HEK293T (cell line): ENCODE results near the gene TRPC4.

Experiments
- CTCF ChIA-PET: fragments of 350-600 bp; formaldehyde crosslinking; extraction: SDS; loops from one replicate; lab custom pipeline; 2021; ENCODE audit warnings: antibody characterized with exemption, inconsistent platforms; lab: Yijun Ruan, JAX
- POLR2A ChIA-PET: fragments of 350-600 bp; formaldehyde crosslinking; extraction: SDS; loops from one replicate; lab custom pipeline; 2020; ENCODE audit warnings: antibody characterized with exemption, inconsistent platforms; lab: Yijun Ruan, JAX
- DNase-seq: peaks from one replicate; pipeline ENCODE4 v3.0.0; 2012; ENCODE audit warnings: mixed read lengths; ENCODE audit errors: extremely low spot score
- ARNT ChIP-seq: fragments of 450-650 bp; IDR thresholded peaks from 2 replicates; pipeline ENCODE4 v1.6.1; 2017; ENCODE audit warnings: mild to moderate bottlenecking
- BHLHE40 ChIP-seq: fragments of 450-650 bp; IDR thresholded peaks from 2 replicates; pipeline ENCODE4 v1.6.1; 2016; ENCODE audit warnings: mild to moderate bottlenecking, moderate library complexity, borderline replicate concordance
- CTBP1 ChIP-seq: fragments of 450-650 bp; IDR thresholded peaks from 2 replicates; pipeline ENCODE4 v1.6.1; 2016; ENCODE audit warnings: borderline replicate concordance
- ELF4 ChIP-seq: fragments of 450-650 bp; IDR thresholded peaks from 2 replicates; pipeline ENCODE4 v1.6.1; 2017; ENCODE audit warnings: antibody characterized with exemption
- FOXA1 ChIP-seq: fragments of 450-650 bp; IDR thresholded peaks from 2 replicates; pipeline ENCODE4 v1.6.1; 2016; ENCODE audit warnings: mild to moderate bottlenecking
- FOXK2 ChIP-seq: fragments of 450-650 bp; IDR thresholded peaks from 2 replicates; pipeline ENCODE4 v1.6.1; 2016; ENCODE audit warnings: mild to moderate bottlenecking
- FOXM1 ChIP-seq: fragments of 450-650 bp; IDR thresholded peaks from 2 replicates; pipeline ENCODE4 v1.6.1; 2017; ENCODE audit warnings: mild to moderate bottlenecking, borderline replicate concordance
- HDGF ChIP-seq: fragments of 450-650 bp; IDR thresholded peaks from 2 replicates; pipeline ENCODE4 v1.6.1; 2017; ENCODE audit warnings: antibody characterized with exemption, borderline replicate concordance
- L3MBTL2 ChIP-seq: fragments of 450-650 bp; conservative IDR thresholded peaks from 2 replicates; pipeline ENCODE4 v1.6.1; 2016; ENCODE audit warnings: mild to moderate bottlenecking
- LEF1 ChIP-seq: fragments of 450-650 bp; IDR thresholded peaks from 2 replicates; pipeline ENCODE4 v1.6.1; 2017; ENCODE audit warnings: mild to moderate bottlenecking, borderline replicate concordance
- NFRKB ChIP-seq: fragments of 450-650 bp; IDR thresholded peaks from 2 replicates; pipeline ENCODE4 v1.6.1; 2016; ENCODE audit warnings: mild to moderate bottlenecking, moderate library complexity
- SP1 ChIP-seq: fragments of 450-650 bp; IDR thresholded peaks from 2 replicates; pipeline ENCODE4 v1.6.1; 2017
- SUZ12 ChIP-seq: fragments of 450-650 bp; IDR thresholded peaks from 2 replicates; pipeline ENCODE4 v1.6.1; 2016; ENCODE audit warnings: mild to moderate bottlenecking
- TARDBP ChIP-seq: fragments of 450-650 bp; IDR thresholded peaks from 2 replicates; pipeline ENCODE4 v1.6.1; 2016
- ZNF384 ChIP-seq: fragments of 450-650 bp; IDR thresholded peaks from 2 replicates; pipeline ENCODE4 v1.6.1; 2016
- TF ChIP-seq, protein P1 (sequence below): fragments of 450-650 bp; IDR thresholded peaks from 2 replicates; pipeline ENCODE4 v1.6.1; 2016

TRPC4 gene

DNA sequence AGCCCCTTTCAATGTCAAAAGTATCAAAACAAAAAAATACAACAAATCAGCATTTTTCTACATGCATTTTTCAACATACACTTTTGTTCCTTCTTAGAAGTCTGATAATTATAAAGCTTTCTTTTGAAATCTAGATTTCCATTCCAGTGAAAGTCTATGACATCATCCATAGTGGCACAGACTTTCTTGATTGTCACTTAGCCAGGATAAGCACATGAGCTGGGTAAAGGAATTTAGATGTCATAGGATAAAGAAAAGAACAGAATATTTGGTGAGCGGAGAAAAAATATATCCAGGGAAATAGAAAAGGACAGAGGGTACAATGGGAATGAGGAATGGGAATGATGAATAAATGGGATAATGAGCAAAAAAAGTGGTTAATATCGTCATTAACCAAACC, 15.1 kb upstream of the TRPC4 start:
- TF ChIP-seq ELF4: no peak
- TF ChIP-seq NFRKB: no peak
- TF ChIP-seq ARNT: no peak
- no peak for TF ChIP-seq FOXA1
- no peak for TF ChIP-seq BHLHE40
- TF ChIP-seq FOXK2: no peak
- TF ChIP-seq CTBP1: no peak
- no peak for TF ChIP-seq TARDBP
- TF ChIP-seq SUZ12: no peak
- no peak for TF ChIP-seq L3MBTL2
- no peak for TF ChIP-seq LEF1
- no peak for TF ChIP-seq ZNF384
- CTCF ChIA-PET: no interaction called here
- POLR2A ChIA-PET: no interaction called here
- no peak for DNase-seq

GRCh38 chr13:37884026-37884425, 14.5 kb upstream of the TRPC4 start:
- TF ChIP-seq ARNT (no peak), FOXK2 (no peak), L3MBTL2 (no peak), BHLHE40 (no peak), TARDBP (no peak), CTBP1 (no peak), FOXA1 (no peak), SP1 (no peak), LEF1 (no peak), SUZ12 (no peak), ELF4 (no peak), FOXM1 (no peak)
- TF ChIP-seq, protein P1, sequence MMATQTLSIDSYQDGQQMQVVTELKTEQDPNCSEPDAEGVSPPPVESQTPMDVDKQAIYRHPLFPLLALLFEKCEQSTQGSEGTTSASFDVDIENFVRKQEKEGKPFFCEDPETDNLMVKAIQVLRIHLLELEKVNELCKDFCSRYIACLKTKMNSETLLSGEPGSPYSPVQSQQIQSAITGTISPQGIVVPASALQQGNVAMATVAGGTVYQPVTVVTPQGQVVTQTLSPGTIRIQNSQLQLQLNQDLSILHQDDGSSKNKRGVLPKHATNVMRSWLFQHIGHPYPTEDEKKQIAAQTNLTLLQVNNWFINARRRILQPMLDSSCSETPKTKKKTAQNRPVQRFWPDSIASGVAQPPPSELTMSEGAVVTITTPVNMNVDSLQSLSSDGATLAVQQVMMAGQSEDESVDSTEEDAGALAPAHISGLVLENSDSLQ: no peak
- ChIA-PET CTCF (no interaction called here), POLR2A (no interaction called here)
- no peak for DNase-seq

- no peak for TF ChIP-seq HDGF
- no peak for TF ChIP-seq FOXM1
- TF ChIP-seq ZNF384: no peak
- ChIA-PET POLR2A (no interaction called here), CTCF (interaction anchor here (0.8 kb wide), 1 partner anchor 9 kb away, joined by 4 read pairs; the partner anchor contains the start of gene TRPC4)
- DNase-seq: peak; percentile 6
These were observed 9.3 kb upstream of the TRPC4 start for GRCh38 chr13:37878921-37879320.

DNA sequence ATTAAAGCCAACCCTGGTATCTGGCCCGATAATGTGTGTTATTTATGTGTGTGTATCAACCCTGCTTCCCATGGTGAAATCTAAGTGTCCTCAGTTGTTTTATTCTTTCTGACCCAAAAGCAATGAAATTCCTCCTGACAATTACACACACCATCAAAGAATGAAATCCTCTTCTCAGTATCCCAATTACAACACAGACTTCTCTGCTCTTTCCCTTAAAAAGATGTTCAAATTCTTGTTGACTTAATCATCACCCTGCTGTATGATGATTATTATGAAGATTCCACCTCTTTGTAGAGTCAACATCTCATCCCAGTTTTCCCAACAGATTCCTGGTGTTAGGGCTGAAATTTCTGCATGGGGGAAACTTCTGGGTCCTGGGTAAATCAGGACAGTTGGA, 8.9 kb upstream of the TRPC4 start:
- DNase-seq: no peak
- ChIA-PET CTCF (interaction anchor here (0.8 kb wide), 1 partner anchor 9 kb away, joined by 4 read pairs; the partner anchor contains the start of gene TRPC4), POLR2A (interaction anchor here (0.7 kb wide), 1 partner anchor 751 kb away, joined by 3 read pairs; no protein-coding TSS in a partner anchor)
- no peak for TF ChIP-seq NFRKB
- TF ChIP-seq L3MBTL2: no peak
- TF ChIP-seq SP1: no peak
- TF ChIP-seq FOXK2: no peak
- TF ChIP-seq HDGF: no peak

GRCh38 chr13:37870895-37871550, 1.5 kb upstream of the TRPC4 start:
- CTCF ChIA-PET: interaction anchor here (1.1 to 2.1 kb wide), 2 partner anchors 658 to 711 kb away, joined by 4 to 7 read pairs; no protein-coding TSS in a partner anchor
- POLR2A ChIA-PET: no interaction called here

DNA sequence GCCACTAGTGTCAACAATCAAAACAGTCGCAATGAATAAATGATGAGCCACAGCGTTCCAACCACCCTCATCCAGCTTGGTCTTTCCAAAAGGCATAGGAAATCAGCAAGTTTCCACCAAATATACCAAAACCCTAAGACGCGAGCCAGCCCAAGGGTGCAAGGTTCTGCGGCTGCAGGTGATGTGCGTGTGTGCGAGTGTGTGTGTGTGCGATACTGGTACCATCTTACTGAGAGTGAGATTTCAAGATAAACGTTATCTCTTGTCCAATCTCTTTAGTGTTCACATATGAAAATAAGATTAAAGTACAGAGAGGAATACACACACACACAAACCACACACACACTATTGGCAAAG, 895 bp upstream of the TRPC4 start:
- ChIA-PET CTCF (interaction anchor here (0.7 to 2.1 kb wide), 4 partner anchors 9 to 712 kb away, joined by 3 to 7 read pairs (median 4); no protein-coding TSS in a partner anchor), POLR2A (no interaction called here)
- TF ChIP-seq ELF4 (no peak), NFRKB (no peak), LEF1 (no peak), BHLHE40 (no peak), L3MBTL2 (no peak), ARNT (no peak), HDGF (no peak), FOXA1 (no peak), CTBP1 (no peak), SP1 (no peak), TARDBP (no peak), ZNF384 (no peak)
- TF ChIP-seq, protein P1: no peak

More at GRCh38 chr13:37870895-37871550, 1.5 kb upstream of the TRPC4 start:
- no peak for DNase-seq
- TF ChIP-seq FOXA1: no peak
- TF ChIP-seq ZNF384: no peak
- TF ChIP-seq ELF4: no peak
- no peak for TF ChIP-seq FOXM1
- no peak for TF ChIP-seq LEF1
- TF ChIP-seq BHLHE40: no peak
- no peak for TF ChIP-seq CTBP1
- no peak for TF ChIP-seq SP1
- no peak for TF ChIP-seq NFRKB
- no peak for TF ChIP-seq ARNT
- no peak for TF ChIP-seq FOXK2
- no peak for TF ChIP-seq HDGF
- no peak for TF ChIP-seq TARDBP
- TF ChIP-seq, protein P1: no peak
- TF ChIP-seq L3MBTL2: no peak
- no peak for TF ChIP-seq SUZ12

More for the DNA sequence above, 895 bp upstream of the TRPC4 start:
- no peak for DNase-seq
